OCI-LY7 (cell line): ENCODE data around the gene TIMM10. TPM values are rescaled to one million over a fixed set of nuclear protein-coding genes. Genes with fewer than 3 reads are reported as not detected.

ENCODE experiments used
- BruUV-seq: library from RNA; stranded (reverse); fragments of 400-500 nt; replicated peaks from 2 replicates; lab custom pipeline; 2021; lab: Mats Ljungman, UMichigan
- CTCF ChIA-PET: fragments of 300-600 bp; sonication (Branson Sonifier 250); formaldehyde crosslinking; loops from one replicate; lab custom pipeline; 2022; ENCODE audit warnings: antibody characterized with exemption; ENCODE audit not compliant: unreplicated experiment; lab: Charles Lee
- POLR2A ChIA-PET: fragments of 300-600 bp; sonication (Branson Sonifier 250); formaldehyde crosslinking; loops from one replicate; lab custom pipeline; 2022; ENCODE audit warnings: antibody characterized with exemption; lab: Charles Lee
- DNase-seq: peaks from one replicate; pipeline ENCODE4 v3.0.0-alpha.2; 2015; ENCODE audit warnings: low spot score
- H2AFZ ChIP-seq: fragments of 200-600 bp; sonication (generic), shearing (Covaris generic); 2 replicates; pipeline ENCODE4 v1.6.1; 2014; ENCODE audit warnings: mild to moderate bottlenecking, antibody characterized with exemption, low read length, moderate library complexity
- H3K27ac ChIP-seq: fragments of 200-600 bp; sonication (generic); 2 replicates; pipeline ENCODE4 v1.5.1; 2014; ENCODE audit warnings: mixed run types, low read depth, mild to moderate bottlenecking, moderate library complexity, low read length, inconsistent platforms; ENCODE audit not compliant: poor library complexity, severe bottlenecking
- H3K36me3 ChIP-seq: fragments of 200-600 bp; sonication (generic); 2 replicates; pipeline ENCODE4 v1.6.1; 2014; ENCODE audit warnings: mild to moderate bottlenecking, antibody characterized with exemption, low read length, moderate library complexity, mixed read lengths; ENCODE audit not compliant: insufficient read depth
- H3K4me1 ChIP-seq: fragments of 200-600 bp; sonication (generic); 2 replicates; pipeline ENCODE4 v1.5.1; 2014; ENCODE audit warnings: mild to moderate bottlenecking, low read length; ENCODE audit not compliant: insufficient read depth, poor library complexity, severe bottlenecking
- H3K4me2 ChIP-seq: fragments of 200-600 bp; sonication (generic); 2 replicates; pipeline ENCODE4 v1.6.1; 2014; ENCODE audit warnings: mild to moderate bottlenecking, low read length
- H3K4me3 ChIP-seq: fragments of 200-600 bp; sonication (generic); 2 replicates; pipeline ENCODE4 v1.5.1; 2014; ENCODE audit warnings: mild to moderate bottlenecking, low read depth, low read length; ENCODE audit not compliant: poor library complexity, severe bottlenecking
- H3K79me2 ChIP-seq: fragments of 200-600 bp; sonication (generic); 2 replicates; pipeline ENCODE4 v1.6.1; 2016; ENCODE audit warnings: low read depth, mild to moderate bottlenecking, low read length, moderate library complexity, mixed read lengths; ENCODE audit not compliant: insufficient read depth
- H3K9me2 ChIP-seq: fragments of 200-600 bp; sonication (generic); 2 replicates; pipeline ENCODE4 v1.6.1; 2016; ENCODE audit warnings: mild to moderate bottlenecking, low read length, mixed read lengths; ENCODE audit not compliant: insufficient read depth
- H3K9me3 ChIP-seq: fragments of 200-600 bp; sonication (generic); 2 replicates; pipeline ENCODE4 v1.6.1; 2014; ENCODE audit warnings: mild to moderate bottlenecking, mixed run types, low read length, mixed read lengths
- H4K20me1 ChIP-seq: fragments of 200-600 bp; sonication (generic); 2 replicates; pipeline ENCODE4 v1.6.1; 2014; ENCODE audit warnings: mild to moderate bottlenecking, antibody characterized with exemption, low read length, moderate library complexity, mixed read lengths; ENCODE audit not compliant: insufficient read depth
- EZH2phosphoT487 ChIP-seq: fragments of 200-600 bp; sonication (generic); IDR thresholded peaks from 2 replicates; pipeline ENCODE4 v1.6.1; 2018; ENCODE audit warnings: low read depth, borderline replicate concordance, mild to moderate bottlenecking, mixed run types, antibody characterized with exemption, low read length, moderate library complexity, mixed read lengths
- intact Hi-C: fragments of 100-400 bp; cut with micrococcal nuclease; formaldehyde crosslinking; loops from one replicate; pipeline ENCODE4 v1.10.0; 2022; ENCODE audit not compliant: unreplicated experiment
- total RNA-seq, 2 experiments: library from RNA; depleted of rRNA in 1 of 2; stranded (reverse); fragments of >200 nt in 1 of 2; shearing (Covaris generic) in 1 of 2; gene quantifications; 2 replicates each; pipeline ENCODE4 v1.2.3, GENCODE V29; 2014 to 2022
- TF ChIP-seq, protein P1 (sequence below): fragments of 200-600 bp; sonication (generic); conservative IDR thresholded peaks from 2 replicates; pipeline ENCODE4 v1.5.1; 2014; ENCODE audit warnings: mild to moderate bottlenecking, antibody characterized with exemption, low read length, moderate library complexity, mixed read lengths

The TIMM10 gene
- total RNA-seq, 2 experiments from 2014 or later = 163 to 258 TPM

DNA sequence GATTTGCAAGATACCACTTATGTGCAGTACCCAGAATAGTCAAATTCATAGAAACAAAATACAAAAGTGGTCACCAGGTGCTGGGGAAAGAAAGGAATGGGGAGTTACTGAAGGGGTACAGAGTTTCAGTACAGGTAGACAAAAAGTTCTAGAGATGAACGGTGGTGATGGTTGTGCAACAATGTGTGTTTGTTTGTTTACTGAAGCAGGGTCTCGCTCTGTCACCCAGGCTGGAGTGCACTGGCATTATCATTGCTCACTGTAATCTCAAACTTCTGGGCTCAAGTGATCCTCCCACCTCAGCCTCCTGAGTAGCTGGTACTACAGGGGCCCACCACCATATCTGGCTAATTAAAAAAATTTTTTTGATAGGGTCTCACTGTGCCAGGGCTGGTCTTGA is 24.8 kb upstream of the TIMM10 start:
- Histone ChIP-seq H3K9me2 (no peaks in the 10 kb centered on the region), H3K4me1 (peaks cover 7% of the 10 kb centered on the region), H3K4me2 (no peak overlapping the region), H3K79me2 (no peaks in the 10 kb centered on the region), H4K20me1 (no peaks in the 10 kb centered on the region), H3K27ac (no peak overlapping the region), H3K36me3 (peaks cover 62% of the 10 kb centered on the region), H3K9me3 (no peaks in the 10 kb centered on the region), H3K4me3 (no peak overlapping the region), H2AFZ (no peak overlapping the region)
- no peak for DNase-seq
- no TSS peak for BruUV-seq
- POLR2A ChIA-PET = interaction anchor here (0.7 to 1.6 kb wide), 3 partner anchors 13 to 177 kb away, joined by 3 to 6 read pairs (median 4); no protein-coding TSS in a partner anchor
- intact Hi-C loops = no loop called here
- TF ChIP-seq EZH2phosphoT487 = no peak
- TF ChIP-seq, protein P1, sequence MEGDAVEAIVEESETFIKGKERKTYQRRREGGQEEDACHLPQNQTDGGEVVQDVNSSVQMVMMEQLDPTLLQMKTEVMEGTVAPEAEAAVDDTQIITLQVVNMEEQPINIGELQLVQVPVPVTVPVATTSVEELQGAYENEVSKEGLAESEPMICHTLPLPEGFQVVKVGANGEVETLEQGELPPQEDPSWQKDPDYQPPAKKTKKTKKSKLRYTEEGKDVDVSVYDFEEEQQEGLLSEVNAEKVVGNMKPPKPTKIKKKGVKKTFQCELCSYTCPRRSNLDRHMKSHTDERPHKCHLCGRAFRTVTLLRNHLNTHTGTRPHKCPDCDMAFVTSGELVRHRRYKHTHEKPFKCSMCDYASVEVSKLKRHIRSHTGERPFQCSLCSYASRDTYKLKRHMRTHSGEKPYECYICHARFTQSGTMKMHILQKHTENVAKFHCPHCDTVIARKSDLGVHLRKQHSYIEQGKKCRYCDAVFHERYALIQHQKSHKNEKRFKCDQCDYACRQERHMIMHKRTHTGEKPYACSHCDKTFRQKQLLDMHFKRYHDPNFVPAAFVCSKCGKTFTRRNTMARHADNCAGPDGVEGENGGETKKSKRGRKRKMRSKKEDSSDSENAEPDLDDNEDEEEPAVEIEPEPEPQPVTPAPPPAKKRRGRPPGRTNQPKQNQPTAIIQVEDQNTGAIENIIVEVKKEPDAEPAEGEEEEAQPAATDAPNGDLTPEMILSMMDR = no peak
- CTCF ChIA-PET = no interaction called here

DNA sequence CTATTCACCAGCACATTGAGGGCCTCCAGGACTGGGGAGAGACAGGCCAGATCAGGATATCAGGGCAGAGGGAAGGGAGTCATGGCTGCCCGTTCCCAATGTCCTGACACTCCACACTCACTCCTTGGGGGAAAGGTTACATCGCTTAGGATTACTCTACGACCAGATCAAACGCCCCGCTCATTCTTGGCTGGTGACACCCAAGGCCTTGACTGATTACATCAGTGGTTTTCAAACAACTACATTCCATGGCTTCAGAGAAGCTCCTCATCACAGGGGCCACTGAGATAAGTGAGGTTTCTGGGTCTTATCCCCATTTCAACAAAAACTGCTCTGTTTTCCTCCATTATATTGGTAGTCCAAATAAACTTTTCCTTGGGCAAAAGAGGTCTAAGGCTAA is 21.9 kb upstream of the TIMM10 start:
- intact Hi-C loops = no loop called here
- no peak for TF ChIP-seq EZH2phosphoT487
- TF ChIP-seq, protein P1 = no peak
- Histone ChIP-seq H3K4me2 (no peak overlapping the region), H3K4me3 (no peak overlapping the region), H3K27ac (no peak overlapping the region), H3K9me3 (no peaks in the 10 kb centered on the region), H2AFZ (no peak overlapping the region), H3K4me1 (peaks cover 14% of the 10 kb centered on the region), H3K79me2 (no peaks in the 10 kb centered on the region), H4K20me1 (no peaks in the 10 kb centered on the region), H3K9me2 (no peaks in the 10 kb centered on the region), H3K36me3 (peaks cover 58% of the 10 kb centered on the region)
- DNase-seq = no peak
- CTCF ChIA-PET = no interaction called here
- BruUV-seq = no TSS peak
- POLR2A ChIA-PET = no interaction called here

- Histone ChIP-seq H3K36me3 (peaks cover 57% of the 10 kb centered on the region), H3K9me3 (no peaks in the 10 kb centered on the region), H2AFZ (no peak overlapping the region), H3K27ac (no peak overlapping the region), H3K4me1 (peaks cover 15% of the 10 kb centered on the region), H3K9me2 (no peaks in the 10 kb centered on the region), H4K20me1 (no peaks in the 10 kb centered on the region), H3K4me2 (no peak overlapping the region), H3K4me3 (no peak overlapping the region), H3K79me2 (no peaks in the 10 kb centered on the region)
- intact Hi-C loops = no loop called here
- ChIA-PET CTCF (no interaction called here), POLR2A (interaction anchor here (0.6 kb wide), 1 partner anchor 21 kb away, joined by 3 read pairs; no protein-coding TSS in a partner anchor)
- BruUV-seq = TSS peak; percentile 81
- DNase-seq = no peak
- TF ChIP-seq, protein P1 = no peak
- no peak for TF ChIP-seq EZH2phosphoT487
Observed at GRCh38 chr11:57551941-57552340, 21.4 kb upstream of the TIMM10 start.
